WTC11 (cell line): ENCODE data around the gene SDHC. TPM values are rescaled to one million over a fixed set of nuclear protein-coding genes. Genes with fewer than 3 reads are reported as not detected.

Source experiments
- ATAC-seq: fragments of 200-7000 bp; cut with Tn5 transposase; 2 replicates; pipeline ENCODE4 v1.10.0; 2021; ENCODE audit warnings: mild to moderate bottlenecking, moderate library complexity
- CTCF ChIA-PET: fragments of 300-600 bp; sonication (Branson Sonifier 250); formaldehyde crosslinking; loops from one replicate; lab custom pipeline; 2021; ENCODE audit warnings: antibody characterized with exemption; lab: Charles Lee
- POLR2A ChIA-PET: fragments of 350-600 bp; sonication (Branson Sonifier 250); formaldehyde crosslinking; loops from one replicate; lab custom pipeline; 2021; ENCODE audit warnings: antibody characterized with exemption; lab: Charles Lee
- DNase-seq: peaks from one replicate; pipeline ENCODE4 v3.0.0; 2021; ENCODE audit warnings: low spot score
- H3K27ac Mint-ChIP-seq: 2 replicates; pipeline ENCODE4 v1.8.0; 2021; ENCODE audit warnings: mixed read lengths
- H3K27me3 Mint-ChIP-seq: 2 replicates; pipeline ENCODE4 v1.8.0; 2021; ENCODE audit warnings: low read depth, mild to moderate bottlenecking, moderate library complexity, mixed read lengths
- H3K36me3 Mint-ChIP-seq: 2 replicates; pipeline ENCODE4 v1.8.0; 2021; ENCODE audit warnings: mixed read lengths
- H3K4me1 Mint-ChIP-seq: 2 replicates; pipeline ENCODE4 v1.8.0; 2022; ENCODE audit warnings: mixed read lengths
- H3K4me3 Mint-ChIP-seq: 2 replicates; pipeline ENCODE4 v1.8.0; 2021; ENCODE audit warnings: mild to moderate bottlenecking, moderate library complexity, mixed read lengths
- H3K9me3 Mint-ChIP-seq: 2 replicates; pipeline ENCODE4 v1.8.0; 2021; ENCODE audit warnings: mixed read lengths
- AR ChIP-seq: fragments of 250-450 bp; sonication (Bioruptor Pico); IDR thresholded peaks from 2 replicates; pipeline ENCODE4 v1.9.0; 2021; ENCODE audit warnings: mild to moderate bottlenecking
- CREM ChIP-seq: sonication (generic); formaldehyde crosslinking; IDR thresholded peaks from 2 replicates; pipeline ENCODE4 v1.8.1; 2022; ENCODE audit warnings: mild to moderate bottlenecking, missing genetic modification reagents, moderate library complexity
- EMX1 ChIP-seq: fragments of 250-450 bp; sonication (Bioruptor Pico); IDR thresholded peaks from 2 replicates; pipeline ENCODE4 v1.8.0; 2021; ENCODE audit warnings: mild to moderate bottlenecking
- ESRRA ChIP-seq: sonication (generic); formaldehyde crosslinking; IDR thresholded peaks from 2 replicates; pipeline ENCODE4 v1.8.1; 2022; ENCODE audit warnings: mild to moderate bottlenecking, missing genetic modification reagents, borderline replicate concordance
- ETV6 ChIP-seq: sonication (generic); formaldehyde crosslinking; IDR thresholded peaks from 2 replicates; pipeline ENCODE4 v1.8.1; 2022; ENCODE audit warnings: mild to moderate bottlenecking, missing genetic modification reagents
- FOXJ3 ChIP-seq: sonication (generic); formaldehyde crosslinking; IDR thresholded peaks from 2 replicates; pipeline ENCODE4 v1.9.0; 2021; ENCODE audit warnings: missing genetic modification reagents, mild to moderate bottlenecking, borderline replicate concordance
- GABPB1 ChIP-seq: sonication (generic); formaldehyde crosslinking; IDR thresholded peaks from 2 replicates; pipeline ENCODE4 v1.8.1; 2023; ENCODE audit warnings: mild to moderate bottlenecking, missing genetic modification reagents
- HMGA2 ChIP-seq: fragments of 250-450 bp; sonication (Bioruptor Pico); IDR thresholded peaks from 2 replicates; pipeline ENCODE4 v1.4.0; 2021; ENCODE audit warnings: mild to moderate bottlenecking, moderate library complexity
- JAZF1 ChIP-seq: fragments of 250-450 bp; sonication (Bioruptor Pico); IDR thresholded peaks from 2 replicates; pipeline ENCODE4 v1.9.0; 2021; ENCODE audit warnings: moderate library complexity, mild to moderate bottlenecking, inconsistent platforms
- JUN ChIP-seq: sonication (generic); formaldehyde crosslinking; IDR thresholded peaks from 2 replicates; pipeline ENCODE4 v1.8.0; 2023; ENCODE audit warnings: mild to moderate bottlenecking, missing genetic modification reagents
- MXD4 ChIP-seq: fragments of 250-450 bp; sonication (Bioruptor Pico); IDR thresholded peaks from 2 replicates; pipeline ENCODE4 v1.8.0; 2021; ENCODE audit warnings: mild to moderate bottlenecking, moderate library complexity, borderline replicate concordance
- NR3C1 ChIP-seq: sonication (generic); formaldehyde crosslinking; conservative IDR thresholded peaks from 2 replicates; pipeline ENCODE4 v1.8.1; 2023; ENCODE audit warnings: low read depth, mild to moderate bottlenecking, missing genetic modification reagents
- TP53 ChIP-seq: sonication (generic); formaldehyde crosslinking; IDR thresholded peaks from 2 replicates; pipeline ENCODE4 v1.8.1; 2023; ENCODE audit warnings: mild to moderate bottlenecking, missing genetic modification reagents
- ZBTB21 ChIP-seq: sonication (generic); formaldehyde crosslinking; IDR thresholded peaks from 2 replicates; pipeline ENCODE4 v1.8.1; 2023; ENCODE audit warnings: mild to moderate bottlenecking, missing genetic modification reagents, borderline replicate concordance
- ZNF219 ChIP-seq: sonication (generic); formaldehyde crosslinking; IDR thresholded peaks from 2 replicates; pipeline ENCODE4 v1.8.0; 2023; ENCODE audit warnings: missing genetic modification reagents, mild to moderate bottlenecking, borderline replicate concordance
- ZNF423 ChIP-seq: fragments of 250-450 bp; sonication (Bioruptor Pico); IDR thresholded peaks from 2 replicates; pipeline ENCODE4 v2.1.2; 2022; ENCODE audit warnings: mild to moderate bottlenecking, moderate library complexity
- ZNF532 ChIP-seq: fragments of 250-450 bp; sonication (Bioruptor Pico); IDR thresholded peaks from 2 replicates; pipeline ENCODE4 v1.9.0; 2021; ENCODE audit warnings: mild to moderate bottlenecking, borderline replicate concordance
- total RNA-seq: library from RNA; stranded (reverse); gene quantifications from 3 replicates; pipeline ENCODE4 v1.2.3, GENCODE V29; 2021
- TF ChIP-seq, protein P1 (sequence below): sonication (generic); formaldehyde crosslinking; IDR thresholded peaks from 2 replicates; pipeline ENCODE4 v1.8.0; 2022; ENCODE audit warnings: mild to moderate bottlenecking, missing genetic modification reagents
- TF ChIP-seq, protein P2 (sequence below): fragments of 250-450 bp; sonication (Bioruptor Pico); IDR thresholded peaks from 2 replicates; pipeline ENCODE4 v1.8.0; 2021; ENCODE audit warnings: mild to moderate bottlenecking
- TF ChIP-seq, protein P3 (sequence below): sonication (generic); formaldehyde crosslinking; IDR thresholded peaks from 2 replicates; pipeline ENCODE4 v1.8.1; 2023; ENCODE audit warnings: mild to moderate bottlenecking, moderate library complexity, missing genetic modification reagents
- TF ChIP-seq, protein P4 (sequence below): sonication (generic); formaldehyde crosslinking; conservative IDR thresholded peaks from 2 replicates; pipeline ENCODE4 v1.8.1; 2023; ENCODE audit warnings: mild to moderate bottlenecking, low read depth, missing genetic modification reagents, moderate library complexity

SDHC gene
- total RNA-seq, 1 experiment from 2014 or later, result 193 TPM

DNA sequence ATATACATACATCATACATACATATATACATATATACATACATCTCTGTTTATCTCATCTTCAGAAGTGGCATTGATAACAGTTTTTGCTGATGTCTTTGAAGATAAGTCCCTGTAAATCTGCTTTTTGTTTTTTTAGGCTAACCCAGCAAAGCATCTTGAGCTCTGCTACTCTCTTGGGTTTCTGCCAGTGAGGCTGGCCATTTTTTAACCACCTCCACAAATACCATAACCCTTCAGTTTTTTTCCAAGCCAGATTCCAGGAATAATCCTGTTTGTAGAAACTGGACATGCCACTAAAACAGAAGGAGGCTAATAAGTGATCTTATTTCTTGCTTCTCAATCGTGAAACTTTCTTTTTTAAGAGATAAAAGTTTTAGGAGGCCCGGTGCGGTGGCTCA lies 21.6 kb downstream of the SDHC start (continued):
- TF ChIP-seq ZNF532 (CRISPR knock-in tag) (no peak), JAZF1 (no peak), ZBTB21 (CRISPR knock-in tag) (no peak), JUN (no peak), AR (CRISPR knock-in tag) (no peak), ETV6 (no peak)
- TF ChIP-seq, all 79 proteins: peak for 0

- ChIA-PET CTCF (no interaction called here), POLR2A (interaction anchor here (0.6 kb wide), 1 partner anchor 141 kb away, joined by 3 read pairs; no protein-coding TSS in a partner anchor)
- H3K27me3 Mint-ChIP-seq, result no peaks in the 10 kb centered on the region
- H3K4me1 Mint-ChIP-seq, result no peaks in the 10 kb centered on the region
- peaks cover 50% of the 10 kb centered on the region for H3K36me3 Mint-ChIP-seq
- no peaks in the 10 kb centered on the region for H3K9me3 Mint-ChIP-seq
- no peak overlapping the region for H3K4me3 Mint-ChIP-seq
- H3K27ac Mint-ChIP-seq, result no peak overlapping the region
- no peak for DNase-seq
- ATAC-seq, result no peak
- TF ChIP-seq ETV6 (no peak), NR3C1 (CRISPR knock-in tag) (no peak), EMX1 (CRISPR knock-in tag) (no peak), GABPB1 (CRISPR knock-in tag) (no peak), CREM (CRISPR knock-in tag) (no peak), ZNF219 (no peak), MXD4 (CRISPR knock-in tag) (no peak), FOXJ3 (CRISPR knock-in tag) (no peak), ZNF423 (no peak), TP53 (CRISPR knock-in tag) (no peak), HMGA2 (no peak), ESRRA (CRISPR knock-in tag) (no peak)
- TF ChIP-seq, protein P1, sequence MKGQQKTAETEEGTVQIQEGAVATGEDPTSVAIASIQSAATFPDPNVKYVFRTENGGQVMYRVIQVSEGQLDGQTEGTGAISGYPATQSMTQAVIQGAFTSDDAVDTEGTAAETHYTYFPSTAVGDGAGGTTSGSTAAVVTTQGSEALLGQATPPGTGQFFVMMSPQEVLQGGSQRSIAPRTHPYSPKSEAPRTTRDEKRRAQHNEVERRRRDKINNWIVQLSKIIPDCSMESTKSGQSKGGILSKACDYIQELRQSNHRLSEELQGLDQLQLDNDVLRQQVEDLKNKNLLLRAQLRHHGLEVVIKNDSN (CRISPR knock-in tag), result no peak
- TF ChIP-seq, protein P2, sequence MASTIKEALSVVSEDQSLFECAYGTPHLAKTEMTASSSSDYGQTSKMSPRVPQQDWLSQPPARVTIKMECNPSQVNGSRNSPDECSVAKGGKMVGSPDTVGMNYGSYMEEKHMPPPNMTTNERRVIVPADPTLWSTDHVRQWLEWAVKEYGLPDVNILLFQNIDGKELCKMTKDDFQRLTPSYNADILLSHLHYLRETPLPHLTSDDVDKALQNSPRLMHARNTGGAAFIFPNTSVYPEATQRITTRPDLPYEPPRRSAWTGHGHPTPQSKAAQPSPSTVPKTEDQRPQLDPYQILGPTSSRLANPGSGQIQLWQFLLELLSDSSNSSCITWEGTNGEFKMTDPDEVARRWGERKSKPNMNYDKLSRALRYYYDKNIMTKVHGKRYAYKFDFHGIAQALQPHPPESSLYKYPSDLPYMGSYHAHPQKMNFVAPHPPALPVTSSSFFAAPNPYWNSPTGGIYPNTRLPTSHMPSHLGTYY (CRISPR knock-in tag), result no peak
- TF ChIP-seq, protein P3, sequence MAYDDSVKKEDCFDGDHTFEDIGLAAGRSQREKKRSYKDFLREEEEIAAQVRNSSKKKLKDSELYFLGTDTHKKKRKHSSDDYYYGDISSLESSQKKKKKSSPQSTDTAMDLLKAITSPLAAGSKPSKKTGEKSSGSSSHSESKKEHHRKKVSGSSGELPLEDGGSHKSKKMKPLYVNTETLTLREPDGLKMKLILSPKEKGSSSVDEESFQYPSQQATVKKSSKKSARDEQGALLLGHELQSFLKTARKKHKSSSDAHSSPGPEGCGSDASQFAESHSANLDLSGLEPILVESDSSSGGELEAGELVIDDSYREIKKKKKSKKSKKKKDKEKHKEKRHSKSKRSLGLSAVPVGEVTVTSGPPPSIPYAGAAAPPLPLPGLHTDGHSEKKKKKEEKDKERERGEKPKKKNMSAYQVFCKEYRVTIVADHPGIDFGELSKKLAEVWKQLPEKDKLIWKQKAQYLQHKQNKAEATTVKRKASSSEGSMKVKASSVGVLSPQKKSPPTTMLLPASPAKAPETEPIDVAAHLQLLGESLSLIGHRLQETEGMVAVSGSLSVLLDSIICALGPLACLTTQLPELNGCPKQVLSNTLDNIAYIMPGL, result no peak
- TF ChIP-seq, protein P4, sequence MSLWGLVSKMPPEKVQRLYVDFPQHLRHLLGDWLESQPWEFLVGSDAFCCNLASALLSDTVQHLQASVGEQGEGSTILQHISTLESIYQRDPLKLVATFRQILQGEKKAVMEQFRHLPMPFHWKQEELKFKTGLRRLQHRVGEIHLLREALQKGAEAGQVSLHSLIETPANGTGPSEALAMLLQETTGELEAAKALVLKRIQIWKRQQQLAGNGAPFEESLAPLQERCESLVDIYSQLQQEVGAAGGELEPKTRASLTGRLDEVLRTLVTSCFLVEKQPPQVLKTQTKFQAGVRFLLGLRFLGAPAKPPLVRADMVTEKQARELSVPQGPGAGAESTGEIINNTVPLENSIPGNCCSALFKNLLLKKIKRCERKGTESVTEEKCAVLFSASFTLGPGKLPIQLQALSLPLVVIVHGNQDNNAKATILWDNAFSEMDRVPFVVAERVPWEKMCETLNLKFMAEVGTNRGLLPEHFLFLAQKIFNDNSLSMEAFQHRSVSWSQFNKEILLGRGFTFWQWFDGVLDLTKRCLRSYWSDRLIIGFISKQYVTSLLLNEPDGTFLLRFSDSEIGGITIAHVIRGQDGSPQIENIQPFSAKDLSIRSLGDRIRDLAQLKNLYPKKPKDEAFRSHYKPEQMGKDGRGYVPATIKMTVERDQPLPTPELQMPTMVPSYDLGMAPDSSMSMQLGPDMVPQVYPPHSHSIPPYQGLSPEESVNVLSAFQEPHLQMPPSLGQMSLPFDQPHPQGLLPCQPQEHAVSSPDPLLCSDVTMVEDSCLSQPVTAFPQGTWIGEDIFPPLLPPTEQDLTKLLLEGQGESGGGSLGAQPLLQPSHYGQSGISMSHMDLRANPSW, result no peak
Observed at GRCh38 chr1:161342177-161342576, 28.0 kb downstream of the SDHC start.
